GM12878 (cell line): ENCODE measurements around the gene NEK11. TPM values are rescaled to one million over a fixed set of nuclear protein-coding genes. Genes with fewer than 3 reads are reported as not detected.

Source experiments
- ATAC-seq: fragments of 200-7000 bp; cut with Tn5 transposase; 3 replicates; pipeline ENCODE4 v1.9.1; 2020; ENCODE audit warnings: mild to moderate bottlenecking, moderate library complexity
- BruUV-seq: library from RNA; stranded (reverse); fragments of 400-500 nt; replicated peaks from 2 replicates; lab custom pipeline; 2021; lab: Mats Ljungman, UMichigan
- CTCF ChIA-PET: fragments of 300-600 bp; sonication (Branson Sonifier 250); formaldehyde crosslinking; extraction: SDS; loops from one replicate; lab custom pipeline; 2021; ENCODE audit warnings: inconsistent platforms; lab: Yijun Ruan, JAX
- POLR2A ChIA-PET: fragments of 350-600 bp; formaldehyde crosslinking; extraction: SDS; loops from one replicate; lab custom pipeline; 2021; ENCODE audit warnings: inconsistent platforms; lab: Charles Lee
- RAD21 ChIA-PET: fragments of 300-600 bp; sonication (Branson Sonifier 250); formaldehyde crosslinking; loops from one replicate; lab custom pipeline; 2023; ENCODE audit warnings: antibody characterized with exemption; ENCODE audit not compliant: unreplicated experiment; lab: Charles Lee
- SMC1A ChIA-PET: fragments of 300-600 bp; sonication (Branson Sonifier 250); formaldehyde crosslinking; loops from one replicate; lab custom pipeline; 2023; ENCODE audit not compliant: unreplicated experiment, uncharacterized antibody; lab: Charles Lee
- DNase-seq: peaks from one replicate; pipeline ENCODE4 v3.0.0-alpha.2; 2011; ENCODE audit warnings: low read depth, low spot score
- FAIRE-seq: peaks from 3 replicates; lab custom pipeline; 2011; peaks lifted over from hg19 to GRCh38; lab: Jason Lieb, UNC
- H2AFZ ChIP-seq: 2 replicates; pipeline ENCODE4 v1.6.0; 2011; ENCODE audit warnings: low read depth, low read length, control low read depth; ENCODE audit not compliant: control insufficient read depth
- H3K27ac ChIP-seq: 2 replicates; pipeline ENCODE4 v1.5.1; 2011; ENCODE audit warnings: control low read depth; ENCODE audit not compliant: control insufficient read depth, insufficient read depth
- H3K27me3 ChIP-seq, 2 experiments: replicated peaks in 1 of 2; 2 replicates each; pipeline versions ENCODE4 v1.6.0 to v1.6.1; 2011; ENCODE audit warnings: low read length in 1 of 2; ENCODE audit not compliant: control insufficient read depth in 2 of 2, insufficient read depth in 2 of 2
- H3K36me3 ChIP-seq, 2 experiments: 2 replicates each; pipeline ENCODE4 v1.5.1; 2011; ENCODE audit warnings: low read length in 1 of 2; ENCODE audit not compliant: control insufficient read depth in 2 of 2, insufficient read depth in 2 of 2
- H3K4me1 ChIP-seq: 2 replicates; pipeline ENCODE4 v1.6.1; 2011; ENCODE audit warnings: mild to moderate bottlenecking, low read length, moderate library complexity, mixed read lengths; ENCODE audit not compliant: control insufficient read depth, insufficient read depth
- H3K4me2 ChIP-seq: 2 replicates; pipeline ENCODE4 v1.6.0; 2011; ENCODE audit warnings: control low read depth; ENCODE audit not compliant: control insufficient read depth, insufficient read depth
- H3K4me3 ChIP-seq: fragments of 200-600 bp; sonication (generic); 2 replicates; pipeline ENCODE4 v1.5.1; 2016
- H3K79me2 ChIP-seq: 2 replicates; pipeline ENCODE4 v1.6.0; 2011; ENCODE audit warnings: low read length; ENCODE audit not compliant: control insufficient read depth, insufficient read depth
- H3K9ac ChIP-seq: 2 replicates; pipeline ENCODE4 v1.8.0; 2011; ENCODE audit warnings: low read length, control low read depth, mixed read lengths; ENCODE audit not compliant: control insufficient read depth, insufficient read depth
- H3K9me3 ChIP-seq: replicated peaks from 3 replicates; pipeline ENCODE4 v1.5.1; 2011; ENCODE audit warnings: mild to moderate bottlenecking, low read length; ENCODE audit not compliant: control insufficient read depth, insufficient read depth
- H4K20me1 ChIP-seq: 2 replicates; pipeline ENCODE4 v1.6.0; 2011; ENCODE audit not compliant: control insufficient read depth, insufficient read depth
- BHLHE40 ChIP-seq, 2 experiments: fragments of 450-650 bp in 1 of 2; IDR thresholded peaks; 2 replicates each; pipeline ENCODE4 v1.6.1; 2011 to 2017; ENCODE audit warnings: low read depth in 2 of 2, borderline replicate concordance in 1 of 2, improper control_type of control experiment in 1 of 2, low read length in 1 of 2, mild to moderate bottlenecking in 1 of 2
- CREB1 ChIP-seq: IDR thresholded peaks from 2 replicates; pipeline ENCODE4 v1.6.1; 2012; ENCODE audit warnings: low read depth, mild to moderate bottlenecking, inconsistent platforms
- FOS ChIP-seq: IDR thresholded peaks from 3 replicates; pipeline ENCODE4 v1.6.1; 2011; ENCODE audit warnings: borderline replicate concordance; ENCODE audit not compliant: insufficient read length; ENCODE audit errors: extremely low read depth
- KDM1A ChIP-seq: fragments of 200-600 bp; sonication (generic); IDR thresholded peaks from 2 replicates; pipeline ENCODE4 v1.6.1; 2016; ENCODE audit warnings: borderline replicate concordance
- MEF2B ChIP-seq: fragments of 450-650 bp; IDR thresholded peaks from 2 replicates; pipeline ENCODE4 v1.6.1; 2018; ENCODE audit warnings: mild to moderate bottlenecking, moderate library complexity; ENCODE audit not compliant: partially characterized antibody, poor library complexity, severe bottlenecking
- NBN ChIP-seq: fragments of 450-650 bp; IDR thresholded peaks from 2 replicates; pipeline ENCODE4 v1.6.1; 2016
- PML ChIP-seq: IDR thresholded peaks from 2 replicates; pipeline ENCODE4 v1.6.1; 2012; ENCODE audit warnings: low read length, inconsistent platforms
- RUNX3 ChIP-seq: IDR thresholded peaks from 2 replicates; pipeline ENCODE4 v1.6.1; 2012; ENCODE audit warnings: low read length, inconsistent platforms
- SIN3A ChIP-seq: IDR thresholded peaks from 2 replicates; pipeline ENCODE4 v1.6.1; 2012; ENCODE audit warnings: low read depth, low read length, improper control_type of control experiment
- SREBF1 ChIP-seq: IDR thresholded peaks from 2 replicates; pipeline ENCODE4 v1.6.1; 2012; ENCODE audit warnings: mild to moderate bottlenecking, low read length
- WGBS: methylation state at CpG from one replicate; pipeline ENCODE4 v1.1.6; 2016; ENCODE audit warnings: low lambda C conversion rate; ENCODE audit not compliant: insufficient replicate concordance, insufficient coverage; ENCODE audit errors: missing lambda C conversion rate; 5-methylcytosine and 5-hydroxymethylcytosine counted together
- in situ Hi-C: fragments of 300-500 bp; cut with MboI; formaldehyde crosslinking; loops from 9 replicates; pipeline ENCODE4 v1.14.3; 2018; ENCODE audit warnings: mixed read lengths
- intact Hi-C: fragments of 100-400 bp; cut with micrococcal nuclease; formaldehyde crosslinking; loops from one replicate; pipeline ENCODE4 v1.14.2; 2022; ENCODE audit not compliant: unreplicated experiment
- polyA plus RNA-seq, 11 experiments: library from polyadenylated mRNA; depleted of rRNA in 4 of 11; unstranded in 6 of 11; stranded (reverse) in 5 of 11; fragments of >200 nt; fragmentation: Nextera tagmentation in 4 of 11; fragmentation: Illumina TruSeq in 1 of 11; extraction: Ambion mirVana in 4 of 11; extraction: Trizol in 1 of 11; gene quantifications; 1 replicate in 1 of 11; 2 replicates in 10 of 11; pipeline versions ENCODE4 v1.2.1 to v1.2.3, GENCODE V29; 2011 to 2016; ENCODE audit warnings: inconsistent platforms in 2 of 11, missing spikeins in 2 of 11, low read depth in 1 of 11
- total RNA-seq, 4 experiments: library from RNA; depleted of rRNA in 3 of 4; stranded (reverse); fragments of >200 nt in 3 of 4; fragmentation: Illumina TruSeq in 1 of 4; extraction: Trizol in 1 of 4; gene quantifications; 2 replicates each; pipeline versions ENCODE4 v1.2.1 to v1.2.3, GENCODE V29; 2013 to 2021
- TF ChIP-seq, protein P1 (sequence below): IDR thresholded peaks from 2 replicates; pipeline ENCODE4 v1.6.1; 2011; ENCODE audit warnings: borderline replicate concordance, low read depth, mild to moderate bottlenecking, moderate library complexity, mixed read lengths, low read length; ENCODE audit not compliant: insufficient read depth; ENCODE audit errors: extremely low read length
- TF ChIP-seq, protein P2 (sequence below): fragments of 450-650 bp; formaldehyde crosslinking; IDR thresholded peaks from 2 replicates; pipeline ENCODE4 v1.5.0; 2022; ENCODE audit warnings: mild to moderate bottlenecking, missing genetic modification characterization
- TF ChIP-seq, protein P3 (sequence below): fragments of 450-650 bp; IDR thresholded peaks from 2 replicates; pipeline ENCODE4 v1.6.1; 2017; ENCODE audit warnings: mild to moderate bottlenecking, moderate library complexity

Gene NEK11
- total and polyA plus RNA-seq, 10 of the 15 experiments (the other 5 are each of a cell fraction or from before 2014, with no cell fraction given) = 0.05 to 0.94 (median 0.36) TPM; not detected in 1

DNA sequence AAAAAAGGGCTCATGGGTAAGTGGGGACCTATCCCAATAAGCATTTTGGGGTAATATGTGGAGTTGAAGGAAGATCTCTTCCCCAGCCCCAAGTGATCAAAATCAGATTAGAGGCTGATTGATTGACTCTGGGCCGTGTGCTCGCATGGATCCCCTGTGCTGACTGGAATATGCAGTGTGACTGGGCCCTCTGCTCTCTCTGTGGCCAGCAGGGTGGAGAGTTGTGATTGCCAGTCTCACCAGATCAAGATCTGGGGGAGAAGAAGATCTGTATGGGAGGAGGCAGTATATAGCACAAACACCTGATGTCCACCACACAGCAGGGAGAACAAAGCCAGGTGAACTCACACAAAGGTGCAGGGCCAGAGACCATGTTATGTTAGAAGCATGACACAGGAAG is 363.7 kb downstream of the NEK11 start:
- Histone ChIP-seq H3K27ac (no peak overlapping the region), H3K9ac (no peak overlapping the region), H3K36me3 (no peaks in the 10 kb centered on the region; a peak in 1 of 4 replicates), H4K20me1 (no peaks in the 10 kb centered on the region), H3K4me2 (no peak overlapping the region), H2AFZ (no peak overlapping the region), H3K79me2 (no peaks in the 10 kb centered on the region), H3K9me3 (no peaks in the 10 kb centered on the region), H3K27me3 (no peaks in the 10 kb centered on the region; a peak in 1 of 4 replicates), H3K4me1 (peaks cover 7% of the 10 kb centered on the region; the same call in 1 of the 2 replicates), H3K4me3 (no peak overlapping the region)
- 93% methylated on average over 2 of the region's 2 CpGs for WGBS
- CTCF ChIA-PET = interaction anchor here (0.8 kb wide), 1 partner anchor 357 kb away, joined by 4 read pairs; no protein-coding TSS in a partner anchor
- POLR2A ChIA-PET = no interaction called here
- in situ Hi-C loops = no loop called here
- ATAC-seq = no peak
- SMC1A ChIA-PET = no interaction called here
- intact Hi-C loops = no loop called here
- no TSS peak for BruUV-seq
- DNase-seq = no peak
- TF ChIP-seq PML (no peak), KDM1A (no peak), NBN (no peak), SIN3A (no peak), MEF2B (no peak), FOS (no peak), BHLHE40 (IDR thresholded peaks at IDR 0.05; ENCODE audit: borderline replicate concordance in 1 of 2, low read depth in 2 of 2, low read length in 1 of 2) (no peak), RUNX3 (no peak), CREB1 (no peak), SREBF1 (no peak)
- TF ChIP-seq, protein P1, sequence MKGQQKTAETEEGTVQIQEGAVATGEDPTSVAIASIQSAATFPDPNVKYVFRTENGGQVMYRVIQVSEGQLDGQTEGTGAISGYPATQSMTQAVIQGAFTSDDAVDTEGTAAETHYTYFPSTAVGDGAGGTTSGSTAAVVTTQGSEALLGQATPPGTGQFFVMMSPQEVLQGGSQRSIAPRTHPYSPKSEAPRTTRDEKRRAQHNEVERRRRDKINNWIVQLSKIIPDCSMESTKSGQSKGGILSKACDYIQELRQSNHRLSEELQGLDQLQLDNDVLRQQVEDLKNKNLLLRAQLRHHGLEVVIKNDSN = no peak
- TF ChIP-seq, protein P2, sequence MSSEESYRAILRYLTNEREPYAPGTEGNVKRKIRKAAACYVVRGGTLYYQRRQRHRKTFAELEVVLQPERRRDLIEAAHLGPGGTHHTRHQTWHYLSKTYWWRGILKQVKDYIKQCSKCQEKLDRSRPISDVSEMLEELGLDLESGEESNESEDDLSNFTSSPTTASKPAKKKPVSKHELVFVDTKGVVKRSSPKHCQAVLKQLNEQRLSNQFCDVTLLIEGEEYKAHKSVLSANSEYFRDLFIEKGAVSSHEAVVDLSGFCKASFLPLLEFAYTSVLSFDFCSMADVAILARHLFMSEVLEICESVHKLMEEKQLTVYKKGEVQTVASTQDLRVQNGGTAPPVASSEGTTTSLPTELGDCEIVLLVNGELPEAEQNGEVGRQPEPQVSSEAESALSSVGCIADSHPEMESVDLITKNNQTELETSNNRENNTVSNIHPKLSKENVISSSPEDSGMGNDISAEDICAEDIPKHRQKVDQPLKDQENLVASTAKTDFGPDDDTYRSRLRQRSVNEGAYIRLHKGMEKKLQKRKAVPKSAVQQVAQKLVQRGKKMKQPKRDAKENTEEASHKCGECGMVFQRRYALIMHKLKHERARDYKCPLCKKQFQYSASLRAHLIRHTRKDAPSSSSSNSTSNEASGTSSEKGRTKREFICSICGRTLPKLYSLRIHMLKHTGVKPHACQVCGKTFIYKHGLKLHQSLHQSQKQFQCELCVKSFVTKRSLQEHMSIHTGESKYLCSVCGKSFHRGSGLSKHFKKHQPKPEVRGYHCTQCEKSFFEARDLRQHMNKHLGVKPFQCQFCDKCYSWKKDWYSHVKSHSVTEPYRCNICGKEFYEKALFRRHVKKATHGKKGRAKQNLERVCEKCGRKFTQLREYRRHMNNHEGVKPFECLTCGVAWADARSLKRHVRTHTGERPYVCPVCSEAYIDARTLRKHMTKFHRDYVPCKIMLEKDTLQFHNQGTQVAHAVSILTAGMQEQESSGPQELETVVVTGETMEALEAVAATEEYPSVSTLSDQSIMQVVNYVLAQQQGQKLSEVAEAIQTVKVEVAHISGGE (CRISPR knock-in tag) = no peak
- TF ChIP-seq, protein P3, sequence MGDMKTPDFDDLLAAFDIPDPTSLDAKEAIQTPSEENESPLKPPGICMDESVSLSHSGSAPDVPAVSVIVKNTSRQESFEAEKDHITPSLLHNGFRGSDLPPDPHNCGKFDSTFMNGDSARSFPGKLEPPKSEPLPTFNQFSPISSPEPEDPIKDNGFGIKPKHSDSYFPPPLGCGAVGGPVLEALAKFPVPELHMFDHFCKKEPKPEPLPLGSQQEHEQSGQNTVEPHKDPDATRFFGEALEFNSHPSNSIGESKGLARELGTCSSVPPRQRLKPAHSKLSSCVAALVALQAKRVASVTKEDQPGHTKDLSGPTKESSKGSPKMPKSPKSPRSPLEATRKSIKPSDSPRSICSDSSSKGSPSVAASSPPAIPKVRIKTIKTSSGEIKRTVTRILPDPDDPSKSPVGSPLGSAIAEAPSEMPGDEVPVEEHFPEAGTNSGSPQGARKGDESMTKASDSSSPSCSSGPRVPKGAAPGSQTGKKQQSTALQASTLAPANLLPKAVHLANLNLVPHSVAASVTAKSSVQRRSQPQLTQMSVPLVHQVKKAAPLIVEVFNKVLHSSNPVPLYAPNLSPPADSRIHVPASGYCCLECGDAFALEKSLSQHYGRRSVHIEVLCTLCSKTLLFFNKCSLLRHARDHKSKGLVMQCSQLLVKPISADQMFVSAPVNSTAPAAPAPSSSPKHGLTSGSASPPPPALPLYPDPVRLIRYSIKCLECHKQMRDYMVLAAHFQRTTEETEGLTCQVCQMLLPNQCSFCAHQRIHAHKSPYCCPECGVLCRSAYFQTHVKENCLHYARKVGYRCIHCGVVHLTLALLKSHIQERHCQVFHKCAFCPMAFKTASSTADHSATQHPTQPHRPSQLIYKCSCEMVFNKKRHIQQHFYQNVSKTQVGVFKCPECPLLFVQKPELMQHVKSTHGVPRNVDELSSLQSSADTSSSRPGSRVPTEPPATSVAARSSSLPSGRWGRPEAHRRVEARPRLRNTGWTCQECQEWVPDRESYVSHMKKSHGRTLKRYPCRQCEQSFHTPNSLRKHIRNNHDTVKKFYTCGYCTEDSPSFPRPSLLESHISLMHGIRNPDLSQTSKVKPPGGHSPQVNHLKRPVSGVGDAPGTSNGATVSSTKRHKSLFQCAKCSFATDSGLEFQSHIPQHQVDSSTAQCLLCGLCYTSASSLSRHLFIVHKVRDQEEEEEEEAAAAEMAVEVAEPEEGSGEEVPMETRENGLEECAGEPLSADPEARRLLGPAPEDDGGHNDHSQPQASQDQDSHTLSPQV = no peak
- RAD21 ChIA-PET = no interaction called here
- FAIRE-seq = no peak
